ENCODE measurements around the gene SLC9C1.

DNA sequence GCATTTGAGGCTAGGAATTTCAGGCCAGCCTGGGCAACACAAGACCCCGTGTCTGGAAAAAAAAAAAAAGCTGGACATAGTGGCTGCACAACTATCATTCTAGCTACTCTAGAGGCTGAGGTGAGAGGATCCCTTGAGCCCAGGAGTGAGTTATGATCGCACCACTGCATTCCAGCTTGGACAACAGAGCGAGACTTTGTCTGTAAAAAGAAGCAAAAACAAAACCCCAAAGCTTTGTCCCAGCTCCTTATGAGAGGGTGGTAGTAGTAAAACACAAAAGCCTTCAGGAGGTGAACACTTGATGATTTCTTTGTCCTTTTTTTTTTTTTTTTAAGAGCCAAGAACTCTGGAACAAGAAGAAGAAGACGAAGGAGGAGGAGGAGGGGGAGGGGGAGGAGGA, 37.8 kb upstream of the SLC9C1 start:
- TF ChIP-seq, protein P1, sequence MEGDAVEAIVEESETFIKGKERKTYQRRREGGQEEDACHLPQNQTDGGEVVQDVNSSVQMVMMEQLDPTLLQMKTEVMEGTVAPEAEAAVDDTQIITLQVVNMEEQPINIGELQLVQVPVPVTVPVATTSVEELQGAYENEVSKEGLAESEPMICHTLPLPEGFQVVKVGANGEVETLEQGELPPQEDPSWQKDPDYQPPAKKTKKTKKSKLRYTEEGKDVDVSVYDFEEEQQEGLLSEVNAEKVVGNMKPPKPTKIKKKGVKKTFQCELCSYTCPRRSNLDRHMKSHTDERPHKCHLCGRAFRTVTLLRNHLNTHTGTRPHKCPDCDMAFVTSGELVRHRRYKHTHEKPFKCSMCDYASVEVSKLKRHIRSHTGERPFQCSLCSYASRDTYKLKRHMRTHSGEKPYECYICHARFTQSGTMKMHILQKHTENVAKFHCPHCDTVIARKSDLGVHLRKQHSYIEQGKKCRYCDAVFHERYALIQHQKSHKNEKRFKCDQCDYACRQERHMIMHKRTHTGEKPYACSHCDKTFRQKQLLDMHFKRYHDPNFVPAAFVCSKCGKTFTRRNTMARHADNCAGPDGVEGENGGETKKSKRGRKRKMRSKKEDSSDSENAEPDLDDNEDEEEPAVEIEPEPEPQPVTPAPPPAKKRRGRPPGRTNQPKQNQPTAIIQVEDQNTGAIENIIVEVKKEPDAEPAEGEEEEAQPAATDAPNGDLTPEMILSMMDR (IDR thresholded peaks at IDR 0.05) = no peak
- TF ChIP-seq POLR2A (IDR thresholded peaks at IDR 0.05) = no peak
- TF ChIP-seq POLR2AphosphoS5 (IDR thresholded peaks at IDR 0.05) = no peak
- TF ChIP-seq EP300 (IDR thresholded peaks at IDR 0.05) = no peak

All from stomach (tissue), 4 donors.